ENCODE results near the gene OR8B8.
A peak's percentile ranks its signal among the peaks of the same experiment; 100 is the strongest.
"Not testable (repeated sequence)": the region's sequence is repeated elsewhere in the genome, so short reads cannot be mapped to it uniquely, and the experiment has no call there.

OR8B8 gene

GRCh38 chr11:124441081-124441480, 4.4 kb downstream of the OR8B8 start:
- no peak for DNase-seq

GRCh38 chr11:124440608-124441007, 4.9 kb downstream of the OR8B8 start:
- DNase-seq: no peak

- DNase-seq: no peak
Measured at GRCh38 chr11:124434699-124435098, 10.8 kb downstream of the OR8B8 start.

GRCh38 chr11:124429599-124429998, 15.9 kb downstream of the OR8B8 start:
- DNase-seq: no peak

- DNase-seq: no peak
Measured at GRCh38 chr11:124424384-124424921, 21.0 kb downstream of the OR8B8 start, which contains the start of gene OR8B4. Gene OR8B4 (minus strand): TSS chr11:124424871. CDS start chr11:124424871, 0 bp downstream.

GRCh38 chr11:124421043-124421442, 24.5 kb downstream of the OR8B8 start:
- no peak for DNase-seq

GRCh38 chr11:124415356-124415923, 30.1 kb downstream of the OR8B8 start:
- peak; percentile 42 for DNase-seq

- no peak for DNase-seq
Measured at GRCh38 chr11:124409906-124410305, 35.6 kb downstream of the OR8B8 start.

GRCh38 chr11:124405581-124405980, 39.9 kb downstream of the OR8B8 start:
- DNase-seq: no peak

- DNase-seq: not testable (repeated sequence)
Measured at GRCh38 chr11:124403186-124403585, 42.3 kb downstream of the OR8B8 start.

GRCh38 chr11:124402326-124402922, 43.1 kb downstream of the OR8B8 start:
- peak; percentile 83 for DNase-seq

- DNase-seq: no peak
Measured at GRCh38 chr11:124398924-124399323, 46.6 kb downstream of the OR8B8 start, which contains the start of gene OR8B3. Gene OR8B3 (minus strand): TSS chr11:124399024. CDS start chr11:124397351, 1,673 bp downstream.

GRCh38 chr11:124396847-124397246, 48.6 kb downstream of the OR8B8 start:
- not testable (repeated sequence) for DNase-seq

GRCh38 chr11:124394408-124394807, 51.1 kb downstream of the OR8B8 start:
- no peak for DNase-seq
